Spleen (tissue), 7 donors: Measurements from ENCODE around the gene TMEM273.

ENCODE experiments used
- CTCF ChIP-seq, 11 experiments: fragments of 200-600 bp in 7 of 11; fragments of 450-650 bp in 4 of 11; sonication (generic) in 4 of 11; IDR thresholded peaks in 8 of 11; conservative IDR thresholded peaks in 3 of 11; 1 replicate in 7 of 11; 2 replicates in 4 of 11; pipeline versions ENCODE4 v1.4.0 to v1.8.0; 2016 to 2021; ENCODE audit warnings: antibody characterized with exemption in 11 of 11, inconsistent platforms in 4 of 11, mild to moderate bottlenecking in 1 of 11
- POLR2A ChIP-seq, 3 donors: fragments of 450-650 bp; IDR thresholded peaks; one replicate each; pipeline ENCODE4 v1.5.1; 2017; ENCODE audit warnings: antibody characterized with exemption in 3 of 3, mild to moderate bottlenecking in 1 of 3
- POLR2AphosphoS5 ChIP-seq, 3 donors: sonication (generic); formaldehyde crosslinking; IDR thresholded peaks; one replicate each; pipeline ENCODE4 v1.5.1; 2017; ENCODE audit warnings: antibody characterized with exemption in 3 of 3
- donor health status: DM: no; HTN: no; CAD: no; lungs with moderate emphysema.
- donor health status: DM: no; HTN: no; CAD: no.
- donor health status: DM: no; HTN: no; CAD: no.

- TF ChIP-seq CTCF (IDR thresholded peaks at IDR 0.05 in 8 of 11, conservative IDR thresholded peaks at IDR 0.05 in 3 of 11) (no peak), POLR2A (IDR thresholded peaks at IDR 0.05) (no peak), POLR2AphosphoS5 (IDR thresholded peaks at IDR 0.05) (no peak)
Measured at GRCh38 chr10:49154641-49155040, 33.5 kb downstream of the TMEM273 start.
